Activated T-helper 9 cell treated with anti-CD3 and anti-CD28 coated beads, Interleukin-2, amount 50 U/mL, for 16 hours (primary cell): Measurements from ENCODE around the gene APBB2.
"Not testable (repeated sequence)": the region's sequence is repeated elsewhere in the genome, so short reads cannot be mapped to it uniquely, and the experiment has no call there.

Source experiments
- DNase-seq: peaks from one replicate; pipeline ENCODE4 v3.0.0-alpha.2; 2020; ENCODE audit warnings: low read depth

APBB2 gene

DNA sequence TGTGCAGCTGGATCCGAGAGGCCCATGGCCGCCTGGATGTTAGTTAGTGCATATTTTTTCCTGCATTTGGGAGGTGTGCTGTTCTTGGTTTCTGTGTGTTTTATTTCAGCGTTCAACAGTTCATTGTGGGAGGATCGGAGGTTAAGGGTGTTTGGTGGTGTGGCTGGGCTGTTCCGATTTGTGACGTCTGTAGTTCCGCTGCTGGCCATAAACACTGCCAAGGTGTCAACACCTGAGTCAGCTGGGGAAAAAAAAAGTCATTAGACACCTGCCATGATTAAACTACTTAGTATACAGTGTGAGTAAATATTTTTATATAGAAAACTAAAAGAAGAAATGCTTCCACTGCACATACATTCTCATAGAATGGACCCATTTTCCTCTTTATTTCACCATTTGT is 200.2 kb downstream of the APBB2 start:
- no peak for DNase-seq

DNA sequence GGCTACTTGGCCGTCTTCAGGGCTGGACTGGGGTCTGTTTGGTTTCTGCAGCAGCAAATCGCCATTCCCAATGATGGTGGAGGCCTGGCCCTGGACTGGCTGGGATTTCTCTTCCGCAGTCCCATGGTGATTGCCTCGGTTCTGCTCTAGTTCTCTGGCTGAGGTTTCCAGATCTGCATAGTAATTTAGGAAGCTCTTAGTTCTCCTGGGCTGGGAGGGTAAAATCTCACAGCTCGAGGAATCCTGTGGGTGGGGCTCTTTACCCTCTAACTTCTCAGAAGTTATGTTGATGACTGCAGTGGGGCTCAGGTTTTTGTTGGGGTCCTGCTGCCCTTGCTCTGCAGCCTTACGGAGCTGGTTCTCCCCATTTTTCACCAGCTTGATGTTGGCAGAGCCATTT is 200.6 kb downstream of the APBB2 start:
- DNase-seq = no peak

DNA sequence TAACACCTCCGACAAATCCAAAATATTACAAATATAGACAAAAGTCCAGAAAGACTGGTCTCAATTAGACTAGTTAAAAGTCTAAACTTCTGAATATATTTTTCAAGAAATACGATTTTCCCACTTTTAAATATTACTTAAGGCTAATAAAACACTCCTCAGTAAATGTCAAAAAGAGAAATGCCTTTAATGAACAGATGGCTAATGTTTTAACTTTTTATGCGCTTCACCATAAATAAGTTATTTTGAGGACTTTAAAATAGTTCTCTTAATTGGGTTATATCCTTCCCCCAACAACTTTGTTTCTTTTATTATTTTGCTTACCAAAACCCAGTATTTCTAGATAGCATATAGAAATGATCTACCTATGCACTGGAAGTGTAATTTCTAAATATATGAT is 201.4 kb downstream of the APBB2 start:
- DNase-seq = no peak

DNA sequence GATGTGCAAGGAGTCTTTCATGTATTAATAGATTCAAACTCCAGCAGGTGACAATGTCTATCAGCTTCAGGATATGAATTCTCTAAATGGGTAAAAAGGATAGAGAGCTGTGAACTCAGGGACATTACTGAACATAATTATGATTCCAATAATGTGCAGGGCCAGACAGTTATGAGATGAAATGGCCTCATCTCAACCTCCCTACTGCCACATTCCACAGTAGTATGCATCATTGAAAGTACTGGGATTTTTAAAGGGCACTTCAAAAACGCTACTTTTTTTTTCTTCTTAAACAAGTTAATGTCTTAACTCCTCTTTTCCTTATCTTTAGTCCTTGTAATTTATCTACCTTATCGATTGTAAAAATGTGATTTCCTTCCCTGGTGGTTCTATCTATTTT is 202.0 kb downstream of the APBB2 start:
- DNase-seq = no peak

DNA sequence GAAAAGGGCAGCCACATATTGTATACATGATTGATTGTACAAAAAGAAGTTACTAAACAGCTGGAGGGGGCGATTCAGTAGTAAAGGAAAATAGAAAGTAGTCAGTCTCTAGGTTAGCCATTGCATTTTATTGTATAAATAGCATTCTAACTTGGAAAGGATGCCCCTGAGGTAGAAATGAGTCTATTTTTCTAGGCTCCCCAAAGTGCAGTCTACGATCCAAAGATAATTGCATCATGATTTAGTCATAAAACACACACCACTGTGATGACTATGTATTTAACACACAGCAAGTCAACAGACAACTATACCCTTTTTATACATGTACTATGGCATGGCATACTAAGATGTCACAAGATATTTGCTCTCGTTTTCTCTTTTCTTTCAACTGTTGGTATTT is 204.9 kb downstream of the APBB2 start:
- DNase-seq = no peak

GRCh38 chr4:41006141-41006540 is 208.2 kb downstream of the APBB2 start:
- no peak for DNase-seq

DNA sequence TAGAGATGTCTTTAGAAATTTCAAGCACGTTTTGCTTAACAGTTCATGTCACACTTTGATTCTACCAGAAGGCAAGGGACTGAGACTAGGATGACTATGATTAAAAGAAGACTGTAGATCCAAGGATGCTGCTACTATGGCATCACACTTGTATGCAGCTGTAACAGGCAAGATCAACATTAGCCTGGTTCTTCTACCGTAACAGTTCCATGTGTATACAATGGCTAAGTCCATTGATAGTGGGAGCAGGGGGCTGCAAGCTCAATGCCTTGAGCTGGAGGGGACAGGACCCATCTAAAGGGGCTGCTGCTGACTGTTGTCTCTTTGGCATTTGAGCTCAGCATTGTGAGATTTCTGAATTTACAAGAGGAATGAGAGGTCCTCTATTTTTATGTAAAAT is 212.0 kb downstream of the APBB2 start:
- DNase-seq = no peak

- no peak for DNase-seq
Observed at GRCh38 chr4:41000356-41000755, 214.0 kb downstream of the APBB2 start.

DNA sequence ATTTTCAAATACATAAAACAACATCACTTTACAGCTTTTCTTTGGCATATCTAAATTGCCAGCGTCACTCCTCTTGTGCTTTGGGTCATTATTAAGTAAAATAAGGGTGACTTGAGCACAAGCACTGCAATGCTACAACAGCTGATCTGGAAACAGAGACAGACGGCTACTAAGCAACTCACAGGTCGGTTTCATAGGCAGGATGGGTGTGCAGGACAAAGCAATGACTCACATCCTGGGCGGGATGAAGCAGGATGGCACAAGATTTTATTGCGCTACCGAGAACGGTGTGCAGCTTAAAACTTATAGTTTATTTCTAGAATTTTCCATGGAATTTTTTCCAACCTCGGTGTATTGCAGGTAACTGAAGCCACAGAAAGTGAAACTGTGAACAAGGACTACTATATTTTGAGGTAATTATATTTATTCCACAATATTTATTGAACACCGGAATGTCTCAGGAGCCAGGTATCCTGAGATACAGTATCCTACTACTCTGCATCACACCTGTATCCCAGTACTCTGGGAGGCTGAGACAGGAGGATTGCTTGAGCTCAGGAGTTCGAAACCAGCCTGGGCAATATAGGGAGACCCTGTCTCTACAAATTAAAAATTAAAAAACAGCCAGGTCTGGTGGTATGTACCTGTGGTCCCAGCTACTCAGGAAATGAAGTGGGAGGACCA is 215.5 kb downstream of the APBB2 start:
- DNase-seq = no peak

- DNase-seq = no peak
Observed at GRCh38 chr4:40995850-40996249, 218.5 kb downstream of the APBB2 start.

DNA sequence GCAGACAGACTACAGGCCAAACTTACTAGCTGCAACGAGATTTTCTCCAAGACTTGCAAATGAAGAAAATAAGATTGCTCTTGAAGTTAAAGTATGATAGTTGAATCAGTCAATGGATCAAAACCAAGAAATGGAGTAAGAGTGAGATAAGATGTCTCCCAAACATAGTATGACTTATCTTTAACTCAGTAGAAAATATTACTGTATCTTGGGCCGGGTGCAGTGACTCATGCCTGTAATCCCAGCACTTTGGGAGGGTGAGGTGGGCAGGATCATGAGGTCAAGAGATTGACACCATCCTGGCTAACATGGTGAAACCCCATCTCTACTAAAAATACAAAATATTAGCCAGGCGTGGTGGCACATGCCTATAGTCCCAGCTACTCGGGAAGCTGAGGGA is 220.0 kb downstream of the APBB2 start:
- not testable (repeated sequence) for DNase-seq

DNA sequence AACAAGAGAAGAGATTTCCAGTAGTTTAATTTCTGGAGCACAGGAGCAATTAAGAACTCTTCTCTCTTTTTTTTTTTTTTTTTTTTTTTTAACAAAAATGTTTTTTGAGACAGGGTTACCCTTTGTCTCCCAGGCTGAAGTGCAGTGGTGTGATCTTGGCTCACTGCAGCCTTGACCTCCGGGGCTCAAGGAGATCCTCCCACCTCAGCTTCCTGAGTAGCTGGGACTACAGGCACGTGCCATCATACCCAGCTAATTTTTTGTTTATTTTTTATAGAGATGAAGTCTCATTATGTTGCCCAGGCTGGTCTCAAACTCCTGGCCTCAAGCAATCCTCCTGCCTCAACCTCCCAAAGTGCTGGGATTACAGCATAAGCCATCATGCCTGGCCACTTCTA is 221.0 kb downstream of the APBB2 start:
- not testable (repeated sequence) for DNase-seq

GRCh38 chr4:40992472-40993295 is 221.7 kb downstream of the APBB2 start:
- no peak for DNase-seq

GRCh38 chr4:40991908-40992307 is 222.4 kb downstream of the APBB2 start:
- no peak for DNase-seq

- DNase-seq = no peak
Observed at GRCh38 chr4:40990899-40991265, 223.5 kb downstream of the APBB2 start.

GRCh38 chr4:40990236-40990898 is 224.0 kb downstream of the APBB2 start:
- DNase-seq = no peak

- no peak for DNase-seq
Observed at GRCh38 chr4:40987151-40987550, 227.2 kb downstream of the APBB2 start.

DNA sequence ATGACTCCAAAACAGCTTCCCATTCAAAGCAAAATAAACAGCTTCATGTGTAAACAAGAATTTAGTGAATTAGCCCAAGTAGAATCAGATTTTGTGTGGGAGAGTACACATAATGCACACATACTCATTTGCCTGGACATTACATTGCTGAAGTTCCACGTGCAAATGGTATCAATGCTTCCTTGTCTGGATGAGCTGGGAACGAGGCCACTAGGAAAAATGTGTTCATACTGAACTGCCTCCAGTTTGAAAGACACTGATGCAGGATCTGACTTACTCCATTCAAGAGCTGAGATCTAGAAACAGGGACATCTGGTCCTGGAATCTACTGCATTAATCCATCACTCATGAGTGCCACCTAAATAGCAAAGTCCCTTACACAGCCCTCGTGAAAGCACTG is 228.0 kb downstream of the APBB2 start:
- DNase-seq = no peak

DNA sequence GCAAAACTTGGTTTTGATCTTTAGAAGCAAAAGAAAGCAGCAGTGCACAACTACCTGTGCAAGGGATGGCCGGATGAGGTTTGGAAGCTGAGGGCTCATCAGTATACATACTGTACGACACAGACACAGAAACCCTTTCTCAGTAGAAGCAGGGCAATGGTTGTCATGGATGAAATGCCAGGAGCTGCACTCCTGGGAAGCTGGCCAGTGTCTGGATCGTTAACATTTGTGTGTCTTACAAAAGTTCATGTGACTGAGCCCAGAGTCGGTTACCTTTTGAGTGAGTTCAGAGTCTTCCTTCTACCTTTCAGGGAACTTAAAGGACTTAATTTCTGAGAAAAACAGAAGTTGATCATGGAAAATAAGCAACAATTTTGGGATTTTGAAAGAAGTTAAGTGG is 230.3 kb downstream of the APBB2 start:
- DNase-seq = no peak

GRCh38 chr4:40980318-40980883 is 233.9 kb downstream of the APBB2 start:
- no peak for DNase-seq

DNA sequence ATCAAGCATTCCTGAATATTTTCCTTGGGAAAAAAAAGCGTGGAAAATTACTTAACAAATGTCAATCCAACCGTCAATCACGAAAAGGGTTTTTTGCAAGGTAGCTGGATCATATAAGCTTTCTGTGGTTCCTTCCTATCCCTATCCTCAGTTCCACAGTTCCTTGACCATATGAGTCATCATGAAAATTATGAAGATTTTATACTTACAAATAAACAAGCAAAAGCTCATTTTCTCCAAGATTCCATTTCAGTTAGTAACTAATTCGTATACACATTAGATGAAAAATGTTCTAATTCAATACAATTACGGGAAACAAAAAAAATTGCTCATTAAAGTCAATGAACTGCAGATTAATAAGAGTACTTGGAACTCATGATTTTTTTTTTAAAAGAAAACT is 235.8 kb downstream of the APBB2 start:
- DNase-seq = no peak

DNA sequence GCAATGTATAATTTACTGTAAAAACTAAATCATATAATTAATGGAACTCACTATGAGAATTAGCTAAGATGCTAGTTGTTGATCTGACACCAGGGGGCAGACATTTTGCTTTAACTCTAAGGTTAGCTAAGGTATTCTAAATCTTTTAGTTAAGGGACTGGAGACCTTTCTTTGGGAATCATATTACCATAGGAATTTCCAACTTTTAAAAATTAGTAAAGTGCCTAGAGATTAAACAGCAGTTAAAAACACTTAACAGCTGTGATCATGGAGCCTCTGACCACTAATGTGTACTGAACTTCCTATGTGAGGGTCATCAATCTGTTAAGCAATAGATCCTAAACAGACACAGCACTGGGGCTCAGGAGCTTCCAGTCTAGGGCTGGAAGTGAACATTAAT is 238.0 kb downstream of the APBB2 start:
- no peak for DNase-seq

- no peak for DNase-seq
Observed at GRCh38 chr4:40972722-40973121, 241.6 kb downstream of the APBB2 start.
